CD4-positive, alpha-beta T cell (primary cell): ENCODE data around the gene KLRD1. TPM values are rescaled to one million over a fixed set of nuclear protein-coding genes. Genes with fewer than 3 reads are reported as not detected.
"Not testable (repeated sequence)": the region's sequence is repeated elsewhere in the genome, so short reads cannot be mapped to it uniquely, and the experiment has no call there.

ENCODE experiments used
- ATAC-seq: fragments of 200-7000 bp; cut with Tn5 transposase; one replicate; pipeline ENCODE4 v1.10.0; 2022; ENCODE audit warnings: mild to moderate bottlenecking; ENCODE audit not compliant: poor library complexity
- CTCF ChIA-PET: fragments of 350-600 bp; sonication (Branson Sonifier 250); formaldehyde crosslinking; loops from one replicate; lab custom pipeline; 2021; ENCODE audit warnings: antibody characterized with exemption, inconsistent platforms; lab: Charles Lee
- POLR2A ChIA-PET: fragments of 350-600 bp; sonication (Branson Sonifier 250); formaldehyde crosslinking; loops from one replicate; lab custom pipeline; 2021; ENCODE audit warnings: antibody characterized with exemption, inconsistent platforms; lab: Charles Lee
- DNase-seq, 14 experiments: peaks; one replicate each; pipeline ENCODE4 v3.0.0-alpha.2; 2013 to 2020; ENCODE audit warnings: mixed read lengths in 2 of 14
- H3K27ac ChIP-seq, 2 donors: one replicate each; pipeline versions ENCODE4 v1.5.1 to v1.7.0; 2013; ENCODE audit warnings: low read length in 2 of 2, low read depth in 1 of 2, mild to moderate bottlenecking in 1 of 2
- H3K27me3 ChIP-seq, 2 experiments: 1 replicate in 1 of 2; 2 replicates in 1 of 2; pipeline versions ENCODE4 v1.6.1 to v1.7.0; 2013; ENCODE audit warnings: low read length in 2 of 2, control low read depth in 1 of 2, mild to moderate bottlenecking in 1 of 2, moderate library complexity in 1 of 2; ENCODE audit not compliant: insufficient read depth in 2 of 2, control insufficient read depth in 1 of 2
- H3K36me3 ChIP-seq: one replicate; pipeline ENCODE4 v1.6.1; 2013; ENCODE audit warnings: low read length, control low read depth; ENCODE audit not compliant: insufficient read depth
- H3K4me1 ChIP-seq: one replicate; pipeline ENCODE4 v1.6.1; 2013; ENCODE audit warnings: low read length, control low read depth; ENCODE audit not compliant: insufficient read depth
- H3K4me3 ChIP-seq: one replicate; pipeline ENCODE4 v1.5.1; 2013; ENCODE audit warnings: mild to moderate bottlenecking, low read length, moderate library complexity
- H3K9me3 ChIP-seq, 2 experiments: 1 replicate in 1 of 2; 2 replicates in 1 of 2; pipeline versions ENCODE4 v1.6.1 to v1.7.0; 2013; ENCODE audit warnings: low read length in 2 of 2, mild to moderate bottlenecking in 2 of 2, control low read depth in 1 of 2, moderate library complexity in 1 of 2; ENCODE audit not compliant: control insufficient read depth in 1 of 2, insufficient read depth in 1 of 2
- H3K27ac Mint-ChIP-seq: one replicate; pipeline ENCODE4 v1.8.0; 2020; ENCODE audit warnings: mixed read lengths
- H3K27me3 Mint-ChIP-seq: one replicate; pipeline ENCODE4 v1.8.0; 2021; ENCODE audit warnings: mixed read lengths
- H3K36me3 Mint-ChIP-seq: one replicate; pipeline ENCODE4 v1.8.0; 2021; ENCODE audit warnings: low read depth, mixed read lengths
- H3K4me1 Mint-ChIP-seq: one replicate; pipeline ENCODE4 v1.8.0; 2021; ENCODE audit warnings: low read depth, mixed read lengths
- H3K4me3 Mint-ChIP-seq: one replicate; pipeline ENCODE4 v1.8.0; 2020; ENCODE audit warnings: mild to moderate bottlenecking, mixed read lengths
- H3K9me3 Mint-ChIP-seq: one replicate; pipeline ENCODE4 v1.8.0; 2020; ENCODE audit warnings: mixed read lengths
- CTCF ChIP-seq: fragments of 200-600 bp; IDR thresholded peaks from one replicate; pipeline ENCODE4 v1.8.0; 2022; ENCODE audit warnings: antibody characterized with exemption, mild to moderate bottlenecking
- intact Hi-C, 2 experiments: fragments of 100-400 bp; cut with DNase I in 1 of 2; cut with micrococcal nuclease in 1 of 2; formaldehyde crosslinking; loops; one replicate each; pipeline versions ENCODE4 v1.15.1 to v1.9.0; 2023 to 2025; cut with DNase I, micrococcal nuclease
- total RNA-seq, 174 experiments: library from RNA in 2 of 174; stranded (reverse) in 2 of 174; gene quantifications; one replicate each; pipeline ENCODE4 v1.2.3 and lab custom pipeline; 2021 to 2026

KLRD1 gene
- total RNA-seq, 2 experiments from 2014 or later = 0.87 to 1.0 TPM

GRCh38 chr12:10320643-10321042 is 13.0 kb downstream of the KLRD1 start:
- Histone ChIP-seq H3K27me3 (no peaks in the 10 kb centered on the region), H3K4me3 (no peak overlapping the region), H3K36me3 (no peaks in the 10 kb centered on the region), H3K4me1 (no peaks in the 10 kb centered on the region), H3K9me3 (no peaks in the 10 kb centered on the region), H3K27ac (no peak overlapping the region)
- Mint-ChIP-seq H3K4me3 (no peak overlapping the region), H3K27me3 (no peaks in the 10 kb centered on the region), H3K27ac (no peak overlapping the region), H3K9me3 (peaks cover 3% of the 10 kb centered on the region), H3K4me1 (peaks cover 7% of the 10 kb centered on the region), H3K36me3 (no peaks in the 10 kb centered on the region)
- intact Hi-C loops = no loop called here
- no peak for ATAC-seq
- TF ChIP-seq CTCF = no peak
- ChIA-PET POLR2A (no interaction called here), CTCF (no interaction called here)
- no peak for DNase-seq

DNA sequence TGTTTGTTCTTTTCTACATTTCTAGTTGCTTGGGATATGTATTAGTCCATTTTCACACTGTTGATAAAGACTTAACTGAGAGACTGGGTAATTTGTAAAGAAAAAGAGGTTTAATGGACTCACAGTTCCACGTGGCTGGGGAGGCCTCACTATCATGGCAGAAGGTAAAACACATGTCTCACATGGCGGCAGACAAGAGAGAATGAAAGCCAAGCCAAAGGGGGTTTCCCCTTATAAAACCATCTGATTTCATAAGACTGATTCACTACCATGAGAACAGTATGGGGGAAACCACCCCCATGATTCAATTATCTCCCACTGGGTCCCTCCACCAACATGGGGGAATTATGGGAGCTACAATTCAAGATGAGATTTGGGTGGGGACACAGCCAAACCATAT is 21.0 kb downstream of the KLRD1 start:
- H3K9me3 ChIP-seq, H3K36me3 Mint-ChIP-seq, H3K4me3 Mint-ChIP-seq, H3K27me3 Mint-ChIP-seq, H3K9me3 Mint-ChIP-seq, H3K27ac Mint-ChIP-seq, DNase-seq, H3K27me3 ChIP-seq, CTCF ChIA-PET, H3K4me3 ChIP-seq, ATAC-seq, intact Hi-C loops, H3K4me1 Mint-ChIP-seq, POLR2A ChIA-PET, H3K36me3 ChIP-seq, H3K4me1 ChIP-seq, H3K27ac ChIP-seq: not testable (repeated sequence)

- CTCF ChIA-PET = interaction anchor here (0.8 kb wide), 1 partner anchor 232 kb away, joined by 3 read pairs; no protein-coding TSS in a partner anchor
- peak in 3 of 14 experiments; percentile 53 to 59 (median 56) for DNase-seq
- Mint-ChIP-seq H3K9me3 (peaks cover 3% of the 10 kb centered on the region), H3K4me3 (no peak overlapping the region), H3K27me3 (no peaks in the 10 kb centered on the region), H3K27ac (no peak overlapping the region), H3K4me1 (no peaks in the 10 kb centered on the region), H3K36me3 (no peaks in the 10 kb centered on the region)
- Histone ChIP-seq H3K4me1 (no peaks in the 10 kb centered on the region), H3K9me3 (no peaks in the 10 kb centered on the region), H3K27ac (no peak overlapping the region), H3K4me3 (no peak overlapping the region), H3K36me3 (no peaks in the 10 kb centered on the region), H3K27me3 (no peaks in the 10 kb centered on the region)
- peak; percentile 44 for ATAC-seq
- peak; percentile 63 for TF ChIP-seq CTCF
- POLR2A ChIA-PET = interaction anchor here (0.6 kb wide), 1 partner anchor 135 kb away, joined by 3 read pairs; no protein-coding TSS in a partner anchor
- intact Hi-C loops = loop anchor here (1.0 to 10.0 kb wide), 4 partner anchors 63 to 341 kb away; partner anchors contain the start of genes KLRK1 (in 1 of the 2) and STYK1 (in 1 of the 2)
Measured at GRCh38 chr12:10331642-10332239, 24.1 kb downstream of the KLRD1 start.

GRCh38 chr12:10336196-10336595 is 28.5 kb downstream of the KLRD1 start:
- H3K27ac ChIP-seq, H3K4me3 ChIP-seq, H3K27me3 ChIP-seq, DNase-seq, H3K9me3 ChIP-seq, H3K27ac Mint-ChIP-seq, H3K36me3 Mint-ChIP-seq, CTCF ChIA-PET, H3K9me3 Mint-ChIP-seq, H3K4me1 Mint-ChIP-seq, ATAC-seq, H3K4me3 Mint-ChIP-seq, POLR2A ChIA-PET, H3K4me1 ChIP-seq, H3K27me3 Mint-ChIP-seq, H3K36me3 ChIP-seq: not testable (repeated sequence)
- intact Hi-C loops = loop anchor here in 1 of 2 experiments (10.0 kb wide), 1 partner anchor 59 kb away; the partner anchor contains the start of gene KLRK1

- H3K27ac Mint-ChIP-seq, H3K27ac ChIP-seq, H3K4me3 Mint-ChIP-seq, H3K9me3 Mint-ChIP-seq, H3K27me3 ChIP-seq, H3K27me3 Mint-ChIP-seq, H3K4me1 Mint-ChIP-seq, ATAC-seq, H3K36me3 ChIP-seq, CTCF ChIA-PET, POLR2A ChIA-PET, H3K9me3 ChIP-seq, DNase-seq, H3K4me1 ChIP-seq, H3K36me3 Mint-ChIP-seq, H3K4me3 ChIP-seq: not testable (repeated sequence)
- intact Hi-C loops = loop anchor here in 1 of 2 experiments (10.0 kb wide), 1 partner anchor 56 kb away; the partner anchor contains the start of gene KLRK1
Measured at GRCh38 chr12:10338470-10338869, 30.8 kb downstream of the KLRD1 start.
